OCI-LY3 (cell line): ENCODE data around the gene KCNQ1.

Experiments used
- H2AFZ ChIP-seq: fragments of 200-600, 300-600 bp; shearing (Covaris generic); 2 replicates; pipeline ENCODE4 v1.6.0; 2014; ENCODE audit warnings: antibody characterized with exemption, low read depth, low read length
- H3K27ac ChIP-seq: fragments of 200-600, 300-600 bp; sonication (generic); 2 replicates; pipeline ENCODE4 v1.5.1; 2014; ENCODE audit warnings: mild to moderate bottlenecking, low read length, moderate library complexity, mixed read lengths
- H3K27me3 ChIP-seq: fragments of 200-600, 300-600 bp; sonication (generic); 2 replicates; pipeline ENCODE4 v1.6.1; 2014; ENCODE audit warnings: low read depth, low read length, mixed read lengths
- H3K36me3 ChIP-seq: fragments of 200-600, 300-600 bp; sonication (generic); replicated peaks from 2 replicates; pipeline ENCODE3; 2014; ENCODE audit warnings: low read depth, low read length, mixed read lengths
- H3K4me1 ChIP-seq: fragments of 300-600, 200-600 bp; sonication (generic); 2 replicates; pipeline ENCODE4 v1.6.1; 2014; ENCODE audit warnings: low read length, mixed read lengths
- H3K4me2 ChIP-seq: fragments of 200-600, 300-600 bp; sonication (generic); 2 replicates; pipeline ENCODE4 v1.6.1; 2014; ENCODE audit warnings: low read length, mixed read lengths
- H3K4me3 ChIP-seq: fragments of 300-600, 200-600 bp; sonication (generic); 2 replicates; pipeline ENCODE4 v1.5.1; 2014; ENCODE audit warnings: antibody characterized with exemption, mild to moderate bottlenecking, low read length, moderate library complexity
- H3K79me2 ChIP-seq: fragments of 300-600, 200-600 bp; shearing (Covaris generic); 2 replicates; pipeline ENCODE4 v1.6.1; 2014; ENCODE audit warnings: mild to moderate bottlenecking, low read length, mixed read lengths
- H3K9ac ChIP-seq: fragments of 300-600, 200-600 bp; shearing (Covaris generic); 2 replicates; pipeline ENCODE4 v1.6.0; 2014; ENCODE audit warnings: mild to moderate bottlenecking, low read length, moderate library complexity
- H3K9me3 ChIP-seq: fragments of 200-600, 300-600 bp; shearing (Covaris generic); 2 replicates; pipeline ENCODE4 v1.6.1; 2014; ENCODE audit warnings: low read length, mixed read lengths; ENCODE audit not compliant: insufficient read depth
- H4K20me1 ChIP-seq: fragments of 200-600, 300-600 bp; sonication (generic); 2 replicates; pipeline ENCODE4 v1.6.1; 2016; ENCODE audit warnings: low read length, mixed read lengths; ENCODE audit not compliant: insufficient read depth
- EZH2phosphoT487 ChIP-seq: fragments of 200-600 bp; shearing (Covaris generic); IDR thresholded peaks from 2 replicates; pipeline ENCODE4 v1.6.1; 2018; ENCODE audit warnings: antibody characterized with exemption, mixed run types, low read depth
- TF ChIP-seq, protein P1 (sequence below): fragments of 200-600, 300-600 bp; sonication (generic); IDR thresholded peaks from 2 replicates; pipeline ENCODE4 v1.5.1; 2014; ENCODE audit warnings: antibody characterized with exemption, low read length, low read depth

The KCNQ1 gene

DNA sequence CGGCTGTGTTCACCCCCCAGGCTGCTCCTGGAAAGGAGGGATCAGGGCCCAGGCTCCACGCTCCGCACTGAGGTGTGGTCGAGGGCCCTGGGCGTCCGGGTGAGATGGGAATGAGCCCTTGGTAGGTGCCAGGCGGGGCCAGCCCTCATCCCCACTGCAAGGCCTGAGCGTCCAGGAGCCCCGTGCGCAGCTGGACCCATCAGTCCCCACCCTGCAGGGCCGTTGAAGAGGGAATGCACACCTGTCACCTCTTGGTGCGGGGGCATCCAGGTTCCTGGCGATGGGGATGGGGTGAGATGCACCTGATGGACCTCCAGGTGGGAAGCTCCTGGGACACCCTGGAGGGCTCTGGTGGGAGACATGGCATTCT lies 72.2 kb downstream of the KCNQ1 start:
- Histone ChIP-seq H3K9me3 (no peaks in the 10 kb centered on the region), H3K36me3 (no peaks in the 10 kb centered on the region), H3K9ac (no peak overlapping the region), H3K4me3 (no peak overlapping the region), H2AFZ (no peak overlapping the region), H3K27ac (no peak overlapping the region), H3K4me1 (no peaks in the 10 kb centered on the region), H4K20me1 (no peaks in the 10 kb centered on the region), H3K27me3 (no peaks in the 10 kb centered on the region), H3K79me2 (no peaks in the 10 kb centered on the region), H3K4me2 (no peak overlapping the region)
- TF ChIP-seq, protein P1, sequence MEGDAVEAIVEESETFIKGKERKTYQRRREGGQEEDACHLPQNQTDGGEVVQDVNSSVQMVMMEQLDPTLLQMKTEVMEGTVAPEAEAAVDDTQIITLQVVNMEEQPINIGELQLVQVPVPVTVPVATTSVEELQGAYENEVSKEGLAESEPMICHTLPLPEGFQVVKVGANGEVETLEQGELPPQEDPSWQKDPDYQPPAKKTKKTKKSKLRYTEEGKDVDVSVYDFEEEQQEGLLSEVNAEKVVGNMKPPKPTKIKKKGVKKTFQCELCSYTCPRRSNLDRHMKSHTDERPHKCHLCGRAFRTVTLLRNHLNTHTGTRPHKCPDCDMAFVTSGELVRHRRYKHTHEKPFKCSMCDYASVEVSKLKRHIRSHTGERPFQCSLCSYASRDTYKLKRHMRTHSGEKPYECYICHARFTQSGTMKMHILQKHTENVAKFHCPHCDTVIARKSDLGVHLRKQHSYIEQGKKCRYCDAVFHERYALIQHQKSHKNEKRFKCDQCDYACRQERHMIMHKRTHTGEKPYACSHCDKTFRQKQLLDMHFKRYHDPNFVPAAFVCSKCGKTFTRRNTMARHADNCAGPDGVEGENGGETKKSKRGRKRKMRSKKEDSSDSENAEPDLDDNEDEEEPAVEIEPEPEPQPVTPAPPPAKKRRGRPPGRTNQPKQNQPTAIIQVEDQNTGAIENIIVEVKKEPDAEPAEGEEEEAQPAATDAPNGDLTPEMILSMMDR = no peak
- no peak for TF ChIP-seq EZH2phosphoT487

DNA sequence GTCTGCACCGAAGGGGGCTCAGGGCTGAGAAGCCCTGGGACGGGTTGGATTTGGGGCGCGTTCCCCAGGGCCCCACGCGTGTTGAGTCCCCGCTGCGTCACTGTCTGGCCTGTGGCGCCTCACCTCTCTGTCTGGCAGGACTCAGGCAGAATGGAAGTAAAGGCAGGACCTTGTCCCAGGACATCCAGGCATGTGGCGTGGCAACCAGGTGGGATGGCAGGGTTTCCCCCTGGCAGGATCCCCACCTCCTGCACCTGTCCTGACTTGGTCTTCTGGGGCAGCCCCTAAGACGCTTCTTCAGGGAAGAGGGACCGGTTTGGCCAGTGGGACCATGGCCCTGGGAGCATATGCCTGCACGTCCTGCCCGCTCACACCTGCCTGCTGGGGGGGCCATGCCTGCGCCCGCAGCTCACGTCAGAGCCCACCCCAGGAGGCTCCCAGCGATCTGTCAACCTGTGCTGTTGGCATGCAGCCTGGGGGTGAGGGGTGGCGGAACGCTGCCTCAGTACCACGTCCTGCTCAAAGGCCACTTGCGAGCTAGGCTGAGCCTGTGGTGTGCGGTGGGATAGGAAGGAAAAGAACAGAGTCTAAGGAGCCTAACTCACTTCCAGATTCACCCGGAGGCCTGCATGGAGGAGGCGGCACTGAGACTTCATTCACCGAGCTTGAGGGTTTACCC lies 72.7 kb downstream of the KCNQ1 start:
- Histone ChIP-seq H3K4me2 (no peak overlapping the region), H3K79me2 (no peaks in the 10 kb centered on the region), H3K27ac (no peak overlapping the region), H2AFZ (no peak overlapping the region), H3K36me3 (no peaks in the 10 kb centered on the region), H3K9ac (no peak overlapping the region), H3K27me3 (no peaks in the 10 kb centered on the region), H3K9me3 (no peaks in the 10 kb centered on the region), H3K4me1 (no peaks in the 10 kb centered on the region), H4K20me1 (no peaks in the 10 kb centered on the region), H3K4me3 (no peak overlapping the region)
- TF ChIP-seq EZH2phosphoT487 = no peak
- TF ChIP-seq, protein P1 = no peak

DNA sequence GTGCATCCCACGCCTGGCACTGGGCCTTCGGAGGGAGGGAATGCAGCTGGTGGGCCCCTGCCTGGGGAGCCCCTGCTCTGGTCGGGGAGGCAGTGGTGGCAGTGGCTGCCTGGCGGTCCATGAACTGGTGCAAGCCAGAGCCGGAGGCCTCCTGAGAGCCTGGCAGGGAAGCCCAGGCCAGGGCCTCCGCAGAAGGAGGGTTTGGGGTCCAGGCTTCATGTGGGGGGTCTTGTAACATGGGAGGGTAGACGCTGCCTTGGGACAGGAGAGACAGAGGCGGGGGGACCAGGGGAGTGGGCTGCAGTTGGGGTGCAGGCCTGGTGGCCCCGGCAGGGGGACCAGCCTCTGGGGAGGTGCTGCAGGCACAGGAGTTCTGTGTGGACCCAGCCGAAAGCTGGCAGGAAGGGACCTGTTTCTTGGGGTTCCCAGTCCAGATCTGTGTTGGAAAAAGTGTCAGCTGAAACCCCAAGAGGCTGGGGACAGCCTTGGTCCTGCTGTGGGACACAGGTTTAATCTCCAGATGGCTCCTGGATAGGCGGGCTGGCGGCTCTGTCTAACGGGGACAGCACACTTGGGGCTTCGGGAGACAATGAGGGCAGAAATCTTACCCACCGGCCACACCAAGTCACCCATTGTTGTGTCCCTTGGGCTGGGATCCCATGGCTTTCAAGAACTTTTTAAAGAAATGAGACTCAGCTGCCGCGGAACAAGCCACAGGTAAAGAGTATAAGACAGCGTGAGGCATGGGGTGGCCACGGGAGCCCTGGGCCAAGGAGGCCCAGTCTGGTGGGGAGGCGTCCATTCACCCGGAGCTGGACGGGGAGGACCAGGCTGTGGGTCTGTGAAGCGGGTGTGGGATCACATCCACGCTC lies 73.5 kb downstream of the KCNQ1 start:
- Histone ChIP-seq H3K9me3 (no peaks in the 10 kb centered on the region), H4K20me1 (no peaks in the 10 kb centered on the region), H3K27me3 (no peaks in the 10 kb centered on the region), H2AFZ (no peak overlapping the region), H3K4me3 (no peak overlapping the region), H3K4me2 (no peak overlapping the region), H3K9ac (no peak overlapping the region), H3K79me2 (no peaks in the 10 kb centered on the region), H3K36me3 (no peaks in the 10 kb centered on the region), H3K27ac (no peak overlapping the region), H3K4me1 (no peaks in the 10 kb centered on the region)
- TF ChIP-seq, protein P1 = no peak
- TF ChIP-seq EZH2phosphoT487 = no peak

DNA sequence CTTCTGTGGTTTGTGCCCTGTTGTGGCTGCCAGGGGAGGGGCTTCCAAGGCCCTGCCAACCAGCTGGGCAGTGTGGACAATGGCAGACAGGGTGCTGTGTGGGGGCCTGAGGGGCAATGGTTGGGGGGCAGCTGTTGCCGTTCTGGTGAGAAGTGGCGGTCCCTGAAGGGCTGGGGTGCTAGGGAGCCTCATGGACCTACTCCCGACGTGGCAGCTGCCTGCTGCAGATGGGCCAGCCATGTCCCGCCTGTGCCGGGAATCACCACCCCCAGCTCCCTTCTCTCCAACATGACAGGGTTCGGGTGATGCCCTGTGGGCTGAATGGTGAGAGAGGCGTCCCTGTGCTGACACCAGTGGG lies 74.2 kb downstream of the KCNQ1 start:
- Histone ChIP-seq H4K20me1 (no peaks in the 10 kb centered on the region), H3K27ac (no peak overlapping the region), H3K4me3 (no peak overlapping the region), H3K9ac (no peak overlapping the region), H3K9me3 (no peaks in the 10 kb centered on the region), H3K4me1 (no peaks in the 10 kb centered on the region), H3K27me3 (no peaks in the 10 kb centered on the region), H2AFZ (no peak overlapping the region), H3K79me2 (no peaks in the 10 kb centered on the region), H3K36me3 (no peaks in the 10 kb centered on the region), H3K4me2 (no peak overlapping the region)
- no peak for TF ChIP-seq EZH2phosphoT487
- TF ChIP-seq, protein P1 = no peak
